MCF 10A (cell line): ENCODE data around the gene MARCHF9. TPM values are rescaled to one million over a fixed set of nuclear protein-coding genes. Genes with fewer than 3 reads are reported as not detected.

Experiments used
- BruUV-seq: library from RNA; stranded (reverse); fragments of 400-500 nt; replicated peaks from 2 replicates; lab custom pipeline; 2021; lab: Mats Ljungman, UMichigan
- CTCF ChIA-PET: fragments of 300-600 bp; sonication (Branson Sonifier 250); formaldehyde crosslinking; extraction: SDS; loops from one replicate; lab custom pipeline; 2021; ENCODE audit warnings: antibody characterized with exemption, inconsistent platforms; lab: Yijun Ruan, JAX
- POLR2A ChIA-PET: fragments of 300-600, 350-650 bp; sonication (Branson Sonifier 250); formaldehyde crosslinking; extraction: SDS; loops from one replicate; lab custom pipeline; 2020; ENCODE audit warnings: antibody characterized with exemption, inconsistent platforms; lab: Yijun Ruan, JAX
- DNase-seq: peaks from one replicate; pipeline ENCODE4 v3.0.0-alpha.2; 2018; ENCODE audit not compliant: unreplicated experiment
- H3K27ac Mint-ChIP-seq: one replicate; pipeline ENCODE4 v1.8.0; 2022; ENCODE audit warnings: mild to moderate bottlenecking, low read depth, mixed read lengths; ENCODE audit not compliant: unreplicated experiment
- H3K27me3 Mint-ChIP-seq: one replicate; pipeline ENCODE4 v1.8.0; 2022; ENCODE audit warnings: mixed read lengths; ENCODE audit not compliant: insufficient read depth, unreplicated experiment
- H3K36me3 Mint-ChIP-seq: one replicate; pipeline ENCODE4 v1.8.0; 2022; ENCODE audit warnings: mild to moderate bottlenecking, moderate library complexity, mixed read lengths; ENCODE audit not compliant: insufficient read depth, unreplicated experiment
- H3K4me1 Mint-ChIP-seq: one replicate; pipeline ENCODE4 v1.8.0; 2022; ENCODE audit warnings: mixed read lengths; ENCODE audit not compliant: insufficient read depth, unreplicated experiment
- H3K4me3 Mint-ChIP-seq: one replicate; pipeline ENCODE4 v1.8.0; 2022; ENCODE audit warnings: mild to moderate bottlenecking, moderate library complexity, mixed read lengths; ENCODE audit not compliant: unreplicated experiment
- H3K9me3 Mint-ChIP-seq: one replicate; pipeline ENCODE4 v1.8.0; 2022; ENCODE audit warnings: mixed read lengths; ENCODE audit not compliant: unreplicated experiment
- CTCF ChIP-seq: fragments of 200-600 bp; IDR thresholded peaks from one replicate; pipeline ENCODE4 v1.8.0; 2022; ENCODE audit warnings: antibody characterized with exemption, mild to moderate bottlenecking; ENCODE audit not compliant: unreplicated experiment
- intact Hi-C: fragments of 100-400 bp; cut with micrococcal nuclease; formaldehyde crosslinking; loops from 2 replicates; pipeline ENCODE4 v1.14.1; 2022
- total RNA-seq: library from RNA; stranded (reverse); gene quantifications from 2 replicates; pipeline ENCODE4 v1.2.3, GENCODE V29; 2022

MARCHF9 gene
- total RNA-seq, 1 experiment from 2014 or later, result 8.7 TPM

GRCh38 chr12:57800965-57801364 is 46.1 kb downstream of the MARCHF9 start:
- Mint-ChIP-seq H3K36me3 (peaks cover 44% of the 10 kb centered on the region), H3K27ac (no peak overlapping the region), H3K9me3 (no peaks in the 10 kb centered on the region), H3K4me1 (no peaks in the 10 kb centered on the region), H3K27me3 (no peaks in the 10 kb centered on the region), H3K4me3 (no peak overlapping the region)
- no peak for DNase-seq
- POLR2A ChIA-PET, result interaction anchor here (0.8 to 1.1 kb wide), 2 partner anchors 8 to 9 kb away, joined by 3 read pairs; no protein-coding TSS in a partner anchor
- CTCF ChIA-PET, result interaction anchor here (0.6 to 4.0 kb wide), 9 partner anchors 17 to 1203 kb away, joined by 3 to 28 read pairs (median 5); partner anchors contain the start of genes AVIL and TSFM
- intact Hi-C loops, result no loop called here
- no TSS peak for BruUV-seq
- TF ChIP-seq CTCF, result no peak

- DNase-seq, result no peak
- CTCF ChIA-PET, result interaction anchor here (0.6 to 4.0 kb wide), 28 partner anchors 8 to 847 kb away, joined by 3 to 28 read pairs (median 4); partner anchors contain the start of genes AVIL and TSFM
- Mint-ChIP-seq H3K4me1 (no peaks in the 10 kb centered on the region), H3K4me3 (no peak overlapping the region), H3K27me3 (no peaks in the 10 kb centered on the region), H3K36me3 (peaks cover 28% of the 10 kb centered on the region), H3K27ac (no peak overlapping the region), H3K9me3 (no peaks in the 10 kb centered on the region)
- intact Hi-C loops, result loop anchor here (1.0 kb wide), 2 partner anchors 29 to 103 kb away; no protein-coding TSS in a partner anchor
- POLR2A ChIA-PET, result interaction anchor here (0.9 to 1.2 kb wide), 2 partner anchors 20 to 102 kb away, joined by 3 to 5 read pairs; partner anchors contain the start of gene TSFM
- TF ChIP-seq CTCF, result no peak
- no TSS peak for BruUV-seq
Measured at GRCh38 chr12:57802607-57803006, 47.7 kb downstream of the MARCHF9 start.

- BruUV-seq, result no TSS peak
- TF ChIP-seq CTCF, result peak; percentile 84
- ChIA-PET CTCF (interaction anchor here (0.6 to 4.0 kb wide), 28 partner anchors 8 to 846 kb away, joined by 3 to 28 read pairs (median 4); partner anchors contain the start of genes AVIL, CYP27B1 and TSFM), POLR2A (interaction anchor here (0.8 to 0.9 kb wide), 3 partner anchors 9 to 42 kb away, joined by 3 read pairs; partner anchors contain the start of gene TSFM)
- H3K9me3 Mint-ChIP-seq, result no peaks in the 10 kb centered on the region
- H3K4me3 Mint-ChIP-seq, result no peak overlapping the region
- no peak overlapping the region for H3K27ac Mint-ChIP-seq
- no peaks in the 10 kb centered on the region for H3K27me3 Mint-ChIP-seq
- peak; percentile 61 for DNase-seq
- no peaks in the 10 kb centered on the region for H3K4me1 Mint-ChIP-seq
- H3K36me3 Mint-ChIP-seq, result peaks cover 26% of the 10 kb centered on the region
- intact Hi-C loops, result loop anchor here (1.0 kb wide), 2 partner anchors 28 to 102 kb away; no protein-coding TSS in a partner anchor
Measured at GRCh38 chr12:57803319-57803893, 48.5 kb downstream of the MARCHF9 start.

- Mint-ChIP-seq H3K36me3 (peaks cover 11% of the 10 kb centered on the region), H3K27ac (no peak overlapping the region), H3K4me3 (no peak overlapping the region), H3K4me1 (peaks cover 8% of the 10 kb centered on the region), H3K9me3 (no peaks in the 10 kb centered on the region), H3K27me3 (no peaks in the 10 kb centered on the region)
- intact Hi-C loops, result no loop called here
- ChIA-PET CTCF (interaction anchor here (0.6 to 2.1 kb wide), 4 partner anchors 9 to 98 kb away, joined by 3 to 5 read pairs (median 4); partner anchors contain the start of gene TSFM), POLR2A (interaction anchor here (0.8 to 1.3 kb wide), 2 partner anchors 10 to 24 kb away, joined by 3 to 4 read pairs; no protein-coding TSS in a partner anchor)
- no peak for TF ChIP-seq CTCF
- no TSS peak for BruUV-seq
- DNase-seq, result no peak
Measured at GRCh38 chr12:57806677-57807076, 51.8 kb downstream of the MARCHF9 start.
